Measurements from ENCODE around the gene DAB1. TPM values are rescaled to one million over a fixed set of nuclear protein-coding genes. Genes with fewer than 3 reads are reported as not detected.

DAB1 gene
- total RNA-seq, 1 donor from 2014 or later, result 1.6 TPM

DNA sequence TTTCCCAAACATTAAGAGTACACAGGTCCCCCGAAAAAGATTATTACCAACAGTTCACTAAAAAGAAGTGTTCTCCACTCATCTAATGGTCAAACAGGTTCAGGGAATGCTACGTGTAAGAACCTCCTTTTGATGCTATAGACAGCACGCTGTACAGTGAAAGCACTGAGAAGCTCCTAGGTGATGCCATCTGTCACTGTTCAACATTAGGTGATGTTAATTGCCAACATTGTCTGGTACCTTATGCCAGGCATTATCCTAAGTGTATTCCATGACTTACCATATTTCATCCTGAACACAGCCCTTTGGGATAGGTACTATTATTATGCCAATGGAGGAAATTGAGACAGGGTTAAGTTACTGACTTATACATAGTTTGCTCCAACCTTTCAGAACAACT is 82.1 kb downstream of the DAB1 start:
- H3K27me3 ChIP-seq (ENCODE audit: insufficient read depth, low read length), result no peaks in the 10 kb centered on the region
- no peak overlapping the region for H3K4me3 ChIP-seq (ENCODE audit: insufficient read depth, low read depth, low read length)
- no peak overlapping the region for H2AFZ ChIP-seq (ENCODE audit: low read depth, low read length)
- Mint-ChIP-seq H3K27ac (ENCODE audit: unreplicated experiment) (no peak overlapping the region), H3K36me3 (ENCODE audit: low read depth, unreplicated experiment) (no peaks in the 10 kb centered on the region), H3K9me3 (ENCODE audit: unreplicated experiment) (peaks cover 2% of the 10 kb centered on the region), H3K4me1 (ENCODE audit: low read depth, unreplicated experiment) (no peaks in the 10 kb centered on the region), H3K4me3 (ENCODE audit: unreplicated experiment) (no peak overlapping the region), H3K27me3 (ENCODE audit: low read depth, unreplicated experiment) (peaks cover 10% of the 10 kb centered on the region)
- H3K9ac ChIP-seq (ENCODE audit: low read length), result no peak overlapping the region
- no peaks in the 10 kb centered on the region for H3K9me3 ChIP-seq (ENCODE audit: insufficient read depth, low read depth, low read length)
- no peaks in the 10 kb centered on the region for H4K20me1 ChIP-seq (ENCODE audit: insufficient read depth, low read length)
- DNase-seq (ENCODE audit: low read depth), result no peak
- H3K4me2 ChIP-seq (ENCODE audit: low read length), result no peak overlapping the region
- H3K36me3 ChIP-seq (ENCODE audit: insufficient read depth, low read length), result no peaks in the 10 kb centered on the region
- H3K79me2 ChIP-seq (ENCODE audit: insufficient read depth, low read length), result no peaks in the 10 kb centered on the region
- FAIRE-seq, result no peak
- H3K4me1 ChIP-seq (ENCODE audit: insufficient read depth, low read length), result no peaks in the 10 kb centered on the region
- TF ChIP-seq, protein P1, sequence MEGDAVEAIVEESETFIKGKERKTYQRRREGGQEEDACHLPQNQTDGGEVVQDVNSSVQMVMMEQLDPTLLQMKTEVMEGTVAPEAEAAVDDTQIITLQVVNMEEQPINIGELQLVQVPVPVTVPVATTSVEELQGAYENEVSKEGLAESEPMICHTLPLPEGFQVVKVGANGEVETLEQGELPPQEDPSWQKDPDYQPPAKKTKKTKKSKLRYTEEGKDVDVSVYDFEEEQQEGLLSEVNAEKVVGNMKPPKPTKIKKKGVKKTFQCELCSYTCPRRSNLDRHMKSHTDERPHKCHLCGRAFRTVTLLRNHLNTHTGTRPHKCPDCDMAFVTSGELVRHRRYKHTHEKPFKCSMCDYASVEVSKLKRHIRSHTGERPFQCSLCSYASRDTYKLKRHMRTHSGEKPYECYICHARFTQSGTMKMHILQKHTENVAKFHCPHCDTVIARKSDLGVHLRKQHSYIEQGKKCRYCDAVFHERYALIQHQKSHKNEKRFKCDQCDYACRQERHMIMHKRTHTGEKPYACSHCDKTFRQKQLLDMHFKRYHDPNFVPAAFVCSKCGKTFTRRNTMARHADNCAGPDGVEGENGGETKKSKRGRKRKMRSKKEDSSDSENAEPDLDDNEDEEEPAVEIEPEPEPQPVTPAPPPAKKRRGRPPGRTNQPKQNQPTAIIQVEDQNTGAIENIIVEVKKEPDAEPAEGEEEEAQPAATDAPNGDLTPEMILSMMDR (IDR thresholded peaks at IDR 0.05; ENCODE audit: insufficient read depth, low read depth, low read length), result no peak
- TF ChIP-seq EZH2 (IDR thresholded peaks at IDR 0.05; ENCODE audit: insufficient read depth, low read length), result no peak
- no peak overlapping the region for H3K27ac ChIP-seq (ENCODE audit: low read depth, low read length)

DNA sequence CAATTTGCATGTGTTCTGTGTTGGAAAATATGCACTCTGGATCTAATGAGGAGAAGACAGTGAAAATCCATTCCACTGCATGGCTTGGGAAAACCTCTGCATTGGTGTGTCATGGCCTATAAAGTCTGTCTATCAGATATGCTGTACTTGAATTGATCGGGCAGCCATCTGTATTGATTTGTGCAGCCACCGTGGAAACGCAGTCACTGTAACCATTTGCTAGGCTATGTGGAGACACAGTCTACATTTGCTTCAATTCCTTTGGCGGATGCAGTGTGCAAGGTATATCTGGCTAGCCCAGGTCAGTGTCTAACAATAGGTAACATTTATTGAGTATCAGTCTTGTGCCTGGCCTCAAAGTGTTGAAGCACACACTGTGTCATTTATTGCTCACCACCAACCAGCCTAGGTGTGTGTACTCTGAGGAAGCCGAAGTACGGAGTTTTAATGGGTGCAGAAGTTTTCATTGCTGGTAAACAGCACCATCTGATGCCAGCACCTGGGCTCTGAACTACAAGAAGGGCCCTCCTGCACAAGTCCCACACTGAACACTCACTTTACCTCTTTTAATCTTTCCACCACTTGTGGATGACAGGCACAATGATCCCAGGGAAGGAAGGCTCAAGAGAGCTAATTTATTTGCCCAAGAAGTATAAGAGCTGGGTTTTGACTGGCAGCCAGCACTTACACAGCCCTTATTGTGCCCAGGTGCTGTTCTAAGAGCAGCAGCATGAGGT is 83.4 kb downstream of the DAB1 start:
- Mint-ChIP-seq H3K27ac (ENCODE audit: unreplicated experiment) (no peak overlapping the region), H3K4me1 (ENCODE audit: low read depth, unreplicated experiment) (no peaks in the 10 kb centered on the region), H3K9me3 (ENCODE audit: unreplicated experiment) (peaks cover 2% of the 10 kb centered on the region), H3K36me3 (ENCODE audit: low read depth, unreplicated experiment) (no peaks in the 10 kb centered on the region), H3K27me3 (ENCODE audit: low read depth, unreplicated experiment) (peaks cover 10% of the 10 kb centered on the region), H3K4me3 (ENCODE audit: unreplicated experiment) (no peak overlapping the region)
- no peaks in the 10 kb centered on the region for H4K20me1 ChIP-seq (ENCODE audit: insufficient read depth, low read length)
- H3K4me1 ChIP-seq (ENCODE audit: insufficient read depth, low read length), result no peaks in the 10 kb centered on the region
- no peak overlapping the region for H3K4me3 ChIP-seq (ENCODE audit: insufficient read depth, low read depth, low read length)
- no peak overlapping the region for H2AFZ ChIP-seq (ENCODE audit: low read depth, low read length)
- no peaks in the 10 kb centered on the region for H3K9me3 ChIP-seq (ENCODE audit: insufficient read depth, low read depth, low read length)
- no peak for TF ChIP-seq EZH2 (IDR thresholded peaks at IDR 0.05; ENCODE audit: insufficient read depth, low read length)
- TF ChIP-seq, protein P1 (IDR thresholded peaks at IDR 0.05; ENCODE audit: insufficient read depth, low read depth, low read length), result no peak
- H3K79me2 ChIP-seq (ENCODE audit: insufficient read depth, low read length), result no peaks in the 10 kb centered on the region
- DNase-seq (ENCODE audit: low read depth), result no peak
- H3K27me3 ChIP-seq (ENCODE audit: insufficient read depth, low read length), result no peaks in the 10 kb centered on the region
- H3K27ac ChIP-seq (ENCODE audit: low read depth, low read length), result no peak overlapping the region
- no peaks in the 10 kb centered on the region for H3K36me3 ChIP-seq (ENCODE audit: insufficient read depth, low read length)
- no peak for FAIRE-seq
- H3K4me2 ChIP-seq (ENCODE audit: low read length), result no peak overlapping the region
- no peak overlapping the region for H3K9ac ChIP-seq (ENCODE audit: low read length)

DNA sequence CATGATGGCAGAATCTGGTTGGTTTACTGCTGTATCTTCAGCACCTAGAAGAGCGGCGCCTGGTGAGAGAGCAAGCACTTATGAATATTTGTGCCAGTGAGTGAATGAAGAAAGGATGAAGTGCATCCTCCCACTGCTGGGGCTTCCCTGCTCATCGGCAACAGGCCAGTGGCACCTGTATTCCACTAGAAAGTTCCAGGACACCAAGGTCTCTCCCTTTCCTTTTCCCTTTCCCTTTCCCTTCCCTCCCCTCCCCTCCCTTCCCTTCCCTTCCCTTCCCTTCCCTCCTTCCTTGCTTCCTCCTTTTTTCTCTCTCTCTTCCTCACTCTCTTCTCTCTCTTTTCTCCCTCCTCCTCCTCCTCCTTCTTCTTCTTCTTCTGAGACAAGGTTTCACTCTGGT is 86.2 kb downstream of the DAB1 start:
- no peaks in the 10 kb centered on the region for H3K9me3 ChIP-seq (ENCODE audit: insufficient read depth, low read depth, low read length)
- no peaks in the 10 kb centered on the region for H3K36me3 Mint-ChIP-seq (ENCODE audit: low read depth, unreplicated experiment)

More for the DNA sequence above, 86.2 kb downstream of the DAB1 start:
- no peaks in the 10 kb centered on the region for H3K4me1 Mint-ChIP-seq (ENCODE audit: low read depth, unreplicated experiment)
- H3K27me3 Mint-ChIP-seq (ENCODE audit: low read depth, unreplicated experiment), result peaks cover 8% of the 10 kb centered on the region
- peaks cover 2% of the 10 kb centered on the region for H3K9me3 Mint-ChIP-seq (ENCODE audit: unreplicated experiment)
- H3K27ac Mint-ChIP-seq (ENCODE audit: unreplicated experiment), result no peak overlapping the region
- no peaks in the 10 kb centered on the region for H3K27me3 ChIP-seq (ENCODE audit: insufficient read depth, low read length)
- H3K36me3 ChIP-seq (ENCODE audit: insufficient read depth, low read length), result no peaks in the 10 kb centered on the region
- DNase-seq (ENCODE audit: low read depth) (no peak), FAIRE-seq (no peak)
- no peak overlapping the region for H3K4me3 Mint-ChIP-seq (ENCODE audit: unreplicated experiment)
- H3K4me2 ChIP-seq (ENCODE audit: low read length), result no peak overlapping the region
- no peaks in the 10 kb centered on the region for H3K79me2 ChIP-seq (ENCODE audit: insufficient read depth, low read length)
- H4K20me1 ChIP-seq (ENCODE audit: insufficient read depth, low read length), result no peaks in the 10 kb centered on the region
- H3K4me3 ChIP-seq (ENCODE audit: insufficient read depth, low read depth, low read length), result no peak overlapping the region
- no peak overlapping the region for H3K9ac ChIP-seq (ENCODE audit: low read length)
- H2AFZ ChIP-seq (ENCODE audit: low read depth, low read length), result no peak overlapping the region
- H3K27ac ChIP-seq (ENCODE audit: low read depth, low read length), result no peak overlapping the region
- TF ChIP-seq EZH2 (IDR thresholded peaks at IDR 0.05; ENCODE audit: insufficient read depth, low read length), result no peak
- TF ChIP-seq, protein P1 (IDR thresholded peaks at IDR 0.05; ENCODE audit: insufficient read depth, low read depth, low read length), result no peak
- H3K4me1 ChIP-seq (ENCODE audit: insufficient read depth, low read length), result no peaks in the 10 kb centered on the region

Data from astrocyte (in vitro differentiated cells and primary cell).